A673 (cell line): ENCODE data around the gene GOLGA6L2. TPM values are rescaled to one million over a fixed set of nuclear protein-coding genes. Genes with fewer than 3 reads are reported as not detected.

Source experiments
- BruUV-seq: library from RNA; stranded (reverse); fragments of 400-500 nt; replicated peaks from 2 replicates; lab custom pipeline; 2021; lab: Mats Ljungman, UMichigan
- CTCF ChIA-PET: fragments of 300-600 bp; sonication (Branson Sonifier 250); formaldehyde crosslinking; loops from one replicate; lab custom pipeline; 2022; ENCODE audit warnings: antibody characterized with exemption; lab: Charles Lee
- POLR2A ChIA-PET: fragments of 300-600 bp; sonication (Branson Sonifier 250); formaldehyde crosslinking; loops from one replicate; lab custom pipeline; 2022; ENCODE audit warnings: antibody characterized with exemption; ENCODE audit not compliant: low non-redundant PET; lab: Charles Lee
- DNase-seq: peaks from one replicate; pipeline ENCODE4 v3.0.0-alpha.2; 2015; ENCODE audit warnings: low spot score
- H3K27ac ChIP-seq: fragments of 200-600 bp; sonication (generic); 2 replicates; pipeline ENCODE4 v1.5.1; 2016; ENCODE audit warnings: mixed run types, low read depth, mild to moderate bottlenecking, mixed read lengths, antibody characterized with exemption, low read length; ENCODE audit not compliant: poor library complexity, severe bottlenecking
- H3K27me3 ChIP-seq: fragments of 200-600 bp; sonication (generic); replicated peaks from 2 replicates; pipeline ENCODE4 v1.6.1; 2017; ENCODE audit warnings: mixed run types, low read depth, mild to moderate bottlenecking, mixed read lengths, antibody characterized with exemption, low read length; ENCODE audit not compliant: insufficient read depth, poor library complexity
- H3K36me3 ChIP-seq: fragments of 200-600 bp; sonication (generic); 2 replicates; pipeline ENCODE4 v1.6.1; 2016; ENCODE audit warnings: mixed run types, mild to moderate bottlenecking, mixed read lengths, antibody characterized with exemption, low read length; ENCODE audit not compliant: insufficient read depth, poor library complexity, severe bottlenecking
- H3K4me1 ChIP-seq: fragments of 200-600 bp; sonication (generic); 2 replicates; pipeline ENCODE4 v1.6.1; 2017; ENCODE audit warnings: mixed run types, mild to moderate bottlenecking, mixed read lengths, antibody characterized with exemption, low read length; ENCODE audit not compliant: insufficient read depth, poor library complexity, severe bottlenecking
- H3K4me3 ChIP-seq: fragments of 200-600 bp; sonication (generic); 2 replicates; pipeline ENCODE4 v1.5.1; 2016; ENCODE audit warnings: low read depth, mixed run types, mild to moderate bottlenecking, mixed read lengths, low read length; ENCODE audit not compliant: poor library complexity, severe bottlenecking
- H3K9me3 ChIP-seq: fragments of 200-600 bp; sonication (generic); 2 replicates; pipeline ENCODE4 v1.6.1; 2016; ENCODE audit warnings: mixed run types, low read depth, mild to moderate bottlenecking, mixed read lengths, antibody characterized with exemption, low read length; ENCODE audit not compliant: poor library complexity, severe bottlenecking
- CTCF ChIP-seq: fragments of 300-800, 200-600 bp; sonication (generic); conservative IDR thresholded peaks from 2 replicates; pipeline ENCODE4 v1.5.1; 2017; ENCODE audit warnings: low read depth, mild to moderate bottlenecking, antibody characterized with exemption, low read length, moderate library complexity, mixed read lengths
- EZH2 ChIP-seq: fragments of 200-600 bp; sonication (generic); IDR thresholded peaks from 2 replicates; pipeline ENCODE4 v1.6.1; 2017; ENCODE audit warnings: borderline replicate concordance, low read depth, mild to moderate bottlenecking, mixed read lengths, antibody characterized with exemption, low read length; ENCODE audit not compliant: poor library complexity, severe bottlenecking
- intact Hi-C: fragments of 100-400 bp; cut with micrococcal nuclease; formaldehyde crosslinking; loops from one replicate; pipeline ENCODE4 v1.10.0; 2022; ENCODE audit not compliant: unreplicated experiment
- total RNA-seq: library from RNA; stranded (reverse); gene quantifications from 2 replicates; pipeline ENCODE4 v1.2.3, GENCODE V29; 2021

GOLGA6L2 gene
- total RNA-seq, 1 experiment from 2014 or later: not detected

DNA sequence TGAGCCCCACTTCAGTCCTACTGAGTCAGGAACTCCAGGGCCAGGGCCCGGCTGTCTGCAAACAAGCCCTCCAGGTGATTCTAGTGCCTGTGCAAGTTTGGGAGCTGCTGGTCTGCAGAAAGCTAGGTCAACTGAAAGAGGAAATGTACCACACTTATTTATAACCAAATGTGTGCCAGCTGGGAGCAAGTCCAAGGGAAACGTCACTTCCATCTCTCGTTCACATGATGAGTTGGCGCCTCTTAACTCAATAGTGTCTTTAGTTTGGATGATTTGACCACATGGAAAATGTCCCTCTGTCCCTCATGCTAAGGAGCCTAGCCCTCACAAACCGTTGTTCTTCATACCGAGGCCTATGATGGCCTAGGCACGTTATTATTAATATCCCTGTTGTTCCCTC lies 49.3 kb downstream of the GOLGA6L2 start:
- intact Hi-C loops: no loop called here
- Histone ChIP-seq H3K27me3 (no peaks in the 10 kb centered on the region), H3K4me3 (no peak overlapping the region), H3K36me3 (no peaks in the 10 kb centered on the region), H3K27ac (no peak overlapping the region), H3K4me1 (no peaks in the 10 kb centered on the region), H3K9me3 (no peaks in the 10 kb centered on the region)
- BruUV-seq: no TSS peak
- POLR2A ChIA-PET: no interaction called here
- CTCF ChIA-PET: no interaction called here
- DNase-seq: no peak
- TF ChIP-seq EZH2 (no peak), CTCF (no peak)

DNA sequence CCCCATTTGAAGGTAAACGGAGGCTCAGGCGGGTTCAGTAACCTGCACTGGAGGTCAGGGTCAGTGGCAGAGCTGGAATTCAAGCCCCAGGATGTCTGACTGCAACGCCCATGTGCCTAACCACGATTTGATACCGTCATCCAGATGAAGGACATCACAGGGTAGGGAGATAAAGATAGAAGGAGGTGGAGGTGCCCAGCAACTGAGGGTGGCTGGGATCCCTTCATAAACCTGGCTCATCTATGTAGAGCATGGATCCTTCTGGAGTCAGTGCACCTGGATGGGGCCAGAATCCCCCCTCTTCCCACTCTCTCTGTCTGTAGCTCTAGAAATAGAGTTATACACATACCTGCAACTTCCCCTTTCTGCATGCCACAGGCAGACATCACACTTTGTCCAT lies 51.2 kb downstream of the GOLGA6L2 start:
- no peak overlapping the region for H3K4me3 ChIP-seq
- no peaks in the 10 kb centered on the region for H3K4me1 ChIP-seq
- no peaks in the 10 kb centered on the region for H3K36me3 ChIP-seq
- no TSS peak for BruUV-seq
- ChIA-PET POLR2A (no interaction called here), CTCF (no interaction called here)
- no peak overlapping the region for H3K27ac ChIP-seq
- no peaks in the 10 kb centered on the region for H3K9me3 ChIP-seq
- DNase-seq: no peak
- intact Hi-C loops: no loop called here
- TF ChIP-seq EZH2: no peak
- no peaks in the 10 kb centered on the region for H3K27me3 ChIP-seq

DNA sequence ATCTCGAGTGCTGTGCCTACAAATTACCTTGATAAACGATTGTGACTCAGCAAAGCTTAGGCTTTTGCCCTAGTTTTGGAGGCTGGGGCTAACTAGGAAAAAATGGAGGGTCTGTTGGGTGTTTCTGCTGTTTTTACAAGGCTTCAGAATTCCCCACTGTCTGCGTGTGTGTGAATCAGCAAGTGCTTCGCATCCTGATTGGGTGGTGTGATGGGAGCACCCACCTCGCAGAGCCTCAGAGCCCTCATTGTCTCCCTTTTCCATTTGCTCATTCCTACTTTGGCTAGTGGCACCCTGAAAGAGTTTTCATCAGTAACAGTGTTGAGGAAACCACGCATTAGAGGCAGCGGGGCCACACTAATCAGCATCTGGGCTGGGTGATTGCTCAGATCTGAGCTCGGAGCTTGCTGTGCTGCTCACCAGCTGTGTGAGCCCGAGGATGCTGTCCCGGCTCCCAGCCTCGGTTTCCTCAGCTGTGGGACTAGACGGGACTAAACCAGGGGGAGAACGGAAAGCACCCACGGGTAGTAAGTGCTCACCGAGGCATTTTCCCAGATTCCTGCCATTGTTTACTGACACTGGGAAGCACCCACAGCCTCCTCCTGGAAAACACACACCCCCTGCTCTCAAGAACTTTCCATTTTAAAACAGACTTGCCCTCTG lies 51.9 kb downstream of the GOLGA6L2 start:
- Histone ChIP-seq H3K27me3 (no peaks in the 10 kb centered on the region), H3K27ac (no peak overlapping the region), H3K4me1 (no peaks in the 10 kb centered on the region), H3K36me3 (no peaks in the 10 kb centered on the region), H3K4me3 (no peak overlapping the region), H3K9me3 (no peaks in the 10 kb centered on the region)
- ChIA-PET POLR2A (no interaction called here), CTCF (no interaction called here)
- DNase-seq: no peak
- intact Hi-C loops: no loop called here
- no TSS peak for BruUV-seq
- TF ChIP-seq CTCF: no peak
- no peak for TF ChIP-seq EZH2

Other genes with a start within 250 kb of the GOLGA6L2 start
- not detected in 2 replicates for gene GOLGA6L26, start 113.0 kb downstream of the GOLGA6L2 start, total RNA-seq
- 0.09 TPM in 1 of 2 replicates, not detected in the other for gene GOLGA8S, start 92.5 kb downstream of the GOLGA6L2 start, total RNA-seq
- not detected in 2 replicates for gene MKRN3, start 118.4 kb upstream of the GOLGA6L2 start, total RNA-seq
- gene MAGEL2, start 200.6 kb upstream of the GOLGA6L2 start, total RNA-seq: not detected in 2 replicates
- gene NDN, start 240.1 kb upstream of the GOLGA6L2 start, total RNA-seq: not detected in 2 replicates